ENCODE measurements around the gene TAF9B.
"Not testable (repeated sequence)": the region's sequence is repeated elsewhere in the genome, so short reads cannot be mapped to it uniquely, and the experiment has no call there.

DNA sequence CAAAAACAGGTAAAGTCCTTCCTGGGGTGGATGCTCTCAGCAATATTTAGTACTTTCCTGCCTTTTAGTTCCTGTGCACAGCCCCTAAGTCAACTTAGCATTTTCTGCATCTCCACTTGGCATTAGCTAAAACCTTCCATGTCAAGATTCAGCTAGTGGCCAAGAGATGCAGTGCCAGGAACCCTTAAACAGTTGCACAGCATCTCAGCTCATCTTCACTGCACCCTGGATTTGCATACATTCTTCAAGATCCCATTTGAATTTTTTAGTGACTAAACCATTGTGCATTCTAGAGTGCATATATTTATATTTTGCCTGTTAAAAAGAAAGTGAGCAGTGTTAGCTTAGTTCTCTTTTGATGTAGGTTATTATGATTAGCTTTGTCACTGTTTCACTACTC is 13.7 kb downstream of the TAF9B start:
- TF ChIP-seq, protein P1, sequence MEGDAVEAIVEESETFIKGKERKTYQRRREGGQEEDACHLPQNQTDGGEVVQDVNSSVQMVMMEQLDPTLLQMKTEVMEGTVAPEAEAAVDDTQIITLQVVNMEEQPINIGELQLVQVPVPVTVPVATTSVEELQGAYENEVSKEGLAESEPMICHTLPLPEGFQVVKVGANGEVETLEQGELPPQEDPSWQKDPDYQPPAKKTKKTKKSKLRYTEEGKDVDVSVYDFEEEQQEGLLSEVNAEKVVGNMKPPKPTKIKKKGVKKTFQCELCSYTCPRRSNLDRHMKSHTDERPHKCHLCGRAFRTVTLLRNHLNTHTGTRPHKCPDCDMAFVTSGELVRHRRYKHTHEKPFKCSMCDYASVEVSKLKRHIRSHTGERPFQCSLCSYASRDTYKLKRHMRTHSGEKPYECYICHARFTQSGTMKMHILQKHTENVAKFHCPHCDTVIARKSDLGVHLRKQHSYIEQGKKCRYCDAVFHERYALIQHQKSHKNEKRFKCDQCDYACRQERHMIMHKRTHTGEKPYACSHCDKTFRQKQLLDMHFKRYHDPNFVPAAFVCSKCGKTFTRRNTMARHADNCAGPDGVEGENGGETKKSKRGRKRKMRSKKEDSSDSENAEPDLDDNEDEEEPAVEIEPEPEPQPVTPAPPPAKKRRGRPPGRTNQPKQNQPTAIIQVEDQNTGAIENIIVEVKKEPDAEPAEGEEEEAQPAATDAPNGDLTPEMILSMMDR (IDR thresholded peaks at IDR 0.05) = not testable (repeated sequence)
- TF ChIP-seq POLR2A (IDR thresholded peaks at IDR 0.05) = not testable (repeated sequence)

Data from sigmoid colon (tissue), 3 donors.